H9 (cell line): ENCODE data around the gene ANKRD39. TPM values are rescaled to one million over a fixed set of nuclear protein-coding genes. Genes with fewer than 3 reads are reported as not detected.

Experiments
- DNase-seq: peaks from one replicate; pipeline ENCODE4 v3.0.0-alpha.2; 2017
- H2AFZ ChIP-seq: one replicate; pipeline ENCODE4 v1.6.1; 2013; ENCODE audit warnings: mild to moderate bottlenecking, low read length, control low read depth, moderate library complexity
- H2AK5ac ChIP-seq: 2 replicates; pipeline ENCODE4 v1.6.1; 2013; ENCODE audit warnings: low read length, control low read depth, mixed read lengths; ENCODE audit not compliant: insufficient read length
- H2BK120ac ChIP-seq: one replicate; pipeline ENCODE4 v1.6.1; 2013; ENCODE audit warnings: low read depth, mild to moderate bottlenecking, low read length, control low read depth, inconsistent platforms; ENCODE audit not compliant: poor library complexity, severe bottlenecking
- H2BK12ac ChIP-seq: 2 replicates; pipeline ENCODE4 v1.6.1; 2013; ENCODE audit warnings: low read length, control low read depth, mixed read lengths, low read depth; ENCODE audit not compliant: insufficient read length
- H2BK15ac ChIP-seq: 2 replicates; pipeline ENCODE4 v1.6.1; 2013; ENCODE audit warnings: low read depth, low read length, control low read depth
- H2BK20ac ChIP-seq: one replicate; pipeline ENCODE4 v1.6.1; 2013; ENCODE audit warnings: low read depth, mild to moderate bottlenecking, low read length, control low read depth, inconsistent platforms; ENCODE audit not compliant: poor library complexity, severe bottlenecking
- H2BK5ac ChIP-seq: 2 replicates; pipeline ENCODE4 v1.6.1; 2013; ENCODE audit warnings: low read length, control low read depth, mixed read lengths; ENCODE audit not compliant: insufficient read length
- H3K14ac ChIP-seq: 2 replicates; pipeline ENCODE4 v1.6.1; 2013; ENCODE audit warnings: low read length, control low read depth; ENCODE audit not compliant: insufficient read depth
- H3K18ac ChIP-seq: 2 replicates; pipeline ENCODE4 v1.6.1; 2013; ENCODE audit warnings: low read depth, mild to moderate bottlenecking, mixed read lengths, low read length, control low read depth; ENCODE audit not compliant: insufficient read length
- H3K23ac ChIP-seq: 2 replicates; pipeline ENCODE4 v1.6.1; 2013; ENCODE audit warnings: low read length, control low read depth, mixed read lengths, low read depth; ENCODE audit not compliant: insufficient read length
- H3K23me2 ChIP-seq: 2 replicates; pipeline ENCODE4 v1.6.1; 2013; ENCODE audit warnings: low read depth, mild to moderate bottlenecking, mixed read lengths, low read length, control low read depth; ENCODE audit not compliant: insufficient read length, poor library complexity, severe bottlenecking
- H3K27ac ChIP-seq: 2 replicates; pipeline ENCODE4 v1.5.1; 2013; ENCODE audit warnings: low read length, control low read depth, mixed read lengths, low read depth; ENCODE audit not compliant: insufficient read length
- H3K27me3 ChIP-seq: 2 replicates; pipeline ENCODE4 v1.6.1; 2013; ENCODE audit warnings: low read length, control low read depth, inconsistent platforms; ENCODE audit not compliant: insufficient read depth
- H3K4ac ChIP-seq: 2 replicates; pipeline ENCODE4 v1.6.1; 2013; ENCODE audit warnings: low read depth, mild to moderate bottlenecking, control low read depth, inconsistent platforms, low read length, moderate library complexity
- H3K4me1 ChIP-seq: 2 replicates; pipeline ENCODE4 v1.6.1; 2013; ENCODE audit warnings: low read length, control low read depth, inconsistent platforms; ENCODE audit not compliant: insufficient read depth
- H3K4me2 ChIP-seq: 2 replicates; pipeline ENCODE4 v1.6.1; 2013; ENCODE audit warnings: low read length, control low read depth, mixed read lengths; ENCODE audit not compliant: insufficient read length, insufficient read depth
- H3K56ac ChIP-seq: 2 replicates; pipeline ENCODE4 v1.6.1; 2013; ENCODE audit warnings: low read depth, mild to moderate bottlenecking, mixed read lengths, low read length, control low read depth; ENCODE audit not compliant: insufficient read length
- H3K79me1 ChIP-seq: 2 replicates; pipeline ENCODE4 v1.6.1; 2013; ENCODE audit warnings: low read depth, mild to moderate bottlenecking, moderate library complexity, low read length, control low read depth, inconsistent platforms; ENCODE audit not compliant: insufficient read depth, poor library complexity, severe bottlenecking
- H3K79me2 ChIP-seq: 2 replicates; pipeline ENCODE4 v1.6.1; 2013; ENCODE audit warnings: low read length, control low read depth, inconsistent platforms; ENCODE audit not compliant: insufficient read depth
- H3K9ac ChIP-seq: 2 replicates; pipeline ENCODE4 v1.6.1; 2013; ENCODE audit warnings: low read length, control low read depth, mixed read lengths; ENCODE audit not compliant: insufficient read length; ENCODE audit errors: extremely low read depth
- H3K9me3 ChIP-seq: one replicate; pipeline ENCODE4 v1.6.1; 2013; ENCODE audit warnings: low read depth, low read length, inconsistent platforms; ENCODE audit not compliant: control insufficient read depth
- H3T11ph ChIP-seq: one replicate; pipeline ENCODE4 v1.6.1; 2013; ENCODE audit warnings: mild to moderate bottlenecking, low read length, control low read depth, inconsistent platforms
- H4K20me1 ChIP-seq: one replicate; pipeline ENCODE4 v1.6.1; 2013; ENCODE audit not compliant: control insufficient read depth, insufficient read length, insufficient read depth
- H4K5ac ChIP-seq: 2 replicates; pipeline ENCODE4 v1.6.1; 2013; ENCODE audit warnings: low read depth, mild to moderate bottlenecking, mixed read lengths, low read length, control low read depth; ENCODE audit not compliant: insufficient read length
- H4K8ac ChIP-seq: replicated peaks from 2 replicates; pipeline ENCODE4 v1.6.1; 2013; ENCODE audit warnings: low read length, control low read depth, mixed read lengths, low read depth; ENCODE audit not compliant: insufficient read length
- H4K91ac ChIP-seq: 2 replicates; pipeline ENCODE4 v1.6.1; 2013; ENCODE audit warnings: low read depth, mild to moderate bottlenecking, moderate library complexity, mixed read lengths, low read length, control low read depth; ENCODE audit not compliant: insufficient read length
- H3K27ac Mint-ChIP-seq, 3 experiments: 2 replicates in 2 of 3; 3 replicates in 1 of 3; pipeline ENCODE4 v1.8.0; 2020 to 2021; ENCODE audit warnings: mixed read lengths in 3 of 3, mild to moderate bottlenecking in 1 of 3, moderate library complexity in 1 of 3
- H3K27me3 Mint-ChIP-seq: 2 replicates; pipeline ENCODE4 v1.8.0; 2021; ENCODE audit warnings: low read depth, mild to moderate bottlenecking, moderate library complexity, mixed read lengths
- H3K36me3 Mint-ChIP-seq, 3 experiments: 2 replicates in 2 of 3; 3 replicates in 1 of 3; pipeline ENCODE4 v1.8.0; 2020 to 2021; ENCODE audit warnings: low read depth in 3 of 3, mixed read lengths in 3 of 3; ENCODE audit not compliant: insufficient read depth in 1 of 3
- H3K4me1 Mint-ChIP-seq, 2 experiments: 2 replicates each; pipeline ENCODE4 v1.8.0; 2020; ENCODE audit warnings: mixed read lengths in 2 of 2
- H3K4me3 Mint-ChIP-seq, 2 experiments: 2 replicates in 1 of 2; 3 replicates in 1 of 2; pipeline ENCODE4 v1.8.0; 2020 to 2021; ENCODE audit warnings: mild to moderate bottlenecking in 2 of 2, mixed read lengths in 2 of 2, moderate library complexity in 1 of 2
- H3K9me3 Mint-ChIP-seq, 2 experiments: 2 replicates in 1 of 2; 3 replicates in 1 of 2; pipeline ENCODE4 v1.8.0; 2020; ENCODE audit warnings: mild to moderate bottlenecking in 2 of 2, mixed read lengths in 2 of 2, moderate library complexity in 1 of 2
- CTCF ChIP-seq: fragments of 200-600 bp; sonication (generic); conservative IDR thresholded peaks from 3 replicates; pipeline ENCODE4 v1.8.0; 2021; ENCODE audit warnings: antibody characterized with exemption, mild to moderate bottlenecking
- WGBS: extraction: QIAGEN DNeasy Blood & Tissue Kit; methylation state at CpG from one replicate; pipeline ENCODE4 v1.1.7; 2013; ENCODE audit warnings: missing lambda C conversion rate, low lambda C conversion rate, mixed read lengths; ENCODE audit not compliant: insufficient read length; ENCODE audit errors: extremely low coverage; 5-methylcytosine and 5-hydroxymethylcytosine counted together
- total RNA-seq: library from RNA; stranded (reverse); gene quantifications from 2 replicates; pipeline ENCODE4 v1.2.1, GENCODE V29; 2021

ANKRD39 gene
- total RNA-seq, 1 experiment from 2014 or later = 13.0 TPM

- Histone ChIP-seq H2AK5ac (no peak overlapping the region), H3K4ac (no peak overlapping the region), H3K79me1 (peaks cover 4% of the 10 kb centered on the region), H3K27ac (no peak overlapping the region), H2BK15ac (no peak overlapping the region), H3K27me3 (no peaks in the 10 kb centered on the region), H3T11ph (no peak overlapping the region), H2BK5ac (no peak overlapping the region), H4K5ac (no peak overlapping the region), H4K8ac (no peak overlapping the region), H3K79me2 (no peaks in the 10 kb centered on the region), H2AFZ (no peak overlapping the region), H3K9me3 (no peaks in the 10 kb centered on the region), H3K23ac (no peak overlapping the region), H4K20me1 (no peaks in the 10 kb centered on the region), H3K23me2 (no peaks in the 10 kb centered on the region), H2BK12ac (no peak overlapping the region), H3K4me2 (no peak overlapping the region), H4K91ac (no peak overlapping the region), H2BK20ac (no peak overlapping the region), H3K9ac (no peak overlapping the region), H3K14ac (no peak overlapping the region), H3K18ac (no peak overlapping the region), H2BK120ac (no peak overlapping the region), H3K56ac (no peak overlapping the region), H3K4me1 (no peaks in the 10 kb centered on the region)
- Mint-ChIP-seq H3K9me3 (no peaks in the 10 kb centered on the region), H3K27ac (no peak overlapping the region; a peak in 2 of 7 replicates), H3K27me3 (no peaks in the 10 kb centered on the region), H3K4me3 (no peak overlapping the region), H3K4me1 (peaks cover 18 to 20% of the 10 kb centered on the region in 2 experiments), H3K36me3 (peaks cover 37 to 78% (median 66%) of the 10 kb centered on the region in 3 experiments)
- no CpG with 5 or more reads among the region's 14 CpGs for WGBS
- no peak for DNase-seq
- TF ChIP-seq CTCF = no peak
Measured at GRCh38 chr2:96828436-96828835, 29.4 kb downstream of the ANKRD39 start.
